ENCODE data around the gene MYH7. TPM values are rescaled to one million over a fixed set of nuclear protein-coding genes. Genes with fewer than 3 reads are reported as not detected.

MYH7 gene
- total RNA-seq, 1 donor from 2014 or later: not detected

DNA sequence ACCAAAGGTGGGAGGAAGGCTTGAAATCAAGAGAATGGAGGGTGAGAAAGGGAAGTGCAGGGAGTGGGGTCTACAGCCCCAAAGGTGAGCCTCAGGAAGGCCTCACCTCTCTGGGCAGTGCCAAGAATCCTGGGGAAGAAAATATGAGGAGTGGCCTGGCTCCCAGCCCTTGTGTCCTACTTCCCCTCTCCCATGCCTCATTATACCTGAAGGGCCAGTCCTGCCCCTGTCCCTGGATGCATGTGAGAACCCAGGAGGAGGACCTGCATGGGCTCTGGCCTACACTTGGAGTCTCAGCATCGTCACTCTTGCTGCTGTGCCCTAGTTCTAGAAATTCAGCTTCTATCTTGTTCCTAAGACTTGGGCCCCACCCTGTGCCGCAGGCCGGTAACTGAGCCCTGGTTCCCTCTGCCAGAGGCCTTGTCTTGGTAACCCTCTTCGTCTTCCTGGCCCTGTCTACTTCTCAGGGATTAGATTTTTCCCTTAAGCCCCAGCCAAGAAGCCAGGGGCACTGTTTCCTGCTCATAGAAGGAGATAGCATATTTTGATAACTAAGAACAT lies 10.9 kb upstream of the MYH7 start:
- Mint-ChIP-seq H3K27me3 (ENCODE audit: low read depth, unreplicated experiment) (peaks cover 32% of the 10 kb centered on the region), H3K27ac (ENCODE audit: unreplicated experiment) (peak overlapping the region; percentile 67), H3K4me1 (ENCODE audit: low read depth, unreplicated experiment) (no peaks in the 10 kb centered on the region), H3K9me3 (ENCODE audit: unreplicated experiment) (no peaks in the 10 kb centered on the region), H3K36me3 (ENCODE audit: low read depth, unreplicated experiment) (peaks cover 2% of the 10 kb centered on the region), H3K4me3 (ENCODE audit: unreplicated experiment) (no peak overlapping the region)
- H2AFZ ChIP-seq (ENCODE audit: low read depth, low read length): no peak overlapping the region
- H3K9me3 ChIP-seq (ENCODE audit: insufficient read depth, low read depth, low read length): no peaks in the 10 kb centered on the region
- no peak for DNase-seq (ENCODE audit: low read depth)
- no peak overlapping the region for H3K4me2 ChIP-seq (ENCODE audit: low read length)
- H3K9ac ChIP-seq (ENCODE audit: low read length): no peak overlapping the region
- TF ChIP-seq CTCF (IDR thresholded peaks at IDR 0.05; ENCODE audit: insufficient read depth, low read depth, low read length): no peak
- TF ChIP-seq EZH2 (IDR thresholded peaks at IDR 0.05; ENCODE audit: insufficient read depth, low read length): no peak
- FAIRE-seq: no peak
- no peak overlapping the region for H3K4me3 ChIP-seq (ENCODE audit: insufficient read depth, low read depth, low read length)
- no peaks in the 10 kb centered on the region for H3K79me2 ChIP-seq (ENCODE audit: insufficient read depth, low read length)
- H3K36me3 ChIP-seq (ENCODE audit: insufficient read depth, low read length): no peaks in the 10 kb centered on the region
- no peaks in the 10 kb centered on the region for H3K4me1 ChIP-seq (ENCODE audit: insufficient read depth, low read length)
- no peaks in the 10 kb centered on the region for H3K27me3 ChIP-seq (ENCODE audit: insufficient read depth, low read length)
- no peak overlapping the region for H3K27ac ChIP-seq (ENCODE audit: low read depth, low read length)
- H4K20me1 ChIP-seq (ENCODE audit: insufficient read depth, low read length): no peaks in the 10 kb centered on the region

DNA sequence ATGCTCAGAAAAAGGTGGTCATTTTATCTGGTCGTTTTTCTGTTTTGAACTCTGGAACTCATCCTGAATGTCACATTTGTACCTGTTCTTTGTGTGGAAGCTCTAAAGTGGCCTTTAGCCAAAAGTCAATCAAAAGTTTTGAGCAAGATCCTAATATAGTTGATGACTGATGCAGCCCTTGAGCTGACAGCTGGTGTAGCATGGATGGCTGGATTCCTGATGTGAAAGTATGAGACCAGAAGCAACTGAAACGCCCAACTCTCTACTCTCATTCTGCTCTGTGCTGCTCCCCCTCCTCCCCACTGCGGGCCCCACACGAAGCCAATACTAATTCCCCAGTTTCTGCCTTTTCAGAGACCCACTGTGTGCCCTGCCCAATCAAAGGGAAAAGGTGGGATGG lies 10.3 kb upstream of the MYH7 start:
- peaks cover 32% of the 10 kb centered on the region for H3K27me3 Mint-ChIP-seq (ENCODE audit: low read depth, unreplicated experiment)
- no peak for FAIRE-seq
- H3K9ac ChIP-seq (ENCODE audit: low read length): no peak overlapping the region

More for the DNA sequence above, 10.3 kb upstream of the MYH7 start:
- Mint-ChIP-seq H3K4me1 (ENCODE audit: low read depth, unreplicated experiment) (peaks cover 3% of the 10 kb centered on the region), H3K36me3 (ENCODE audit: low read depth, unreplicated experiment) (peaks cover 2% of the 10 kb centered on the region), H3K4me3 (ENCODE audit: unreplicated experiment) (no peak overlapping the region), H3K9me3 (ENCODE audit: unreplicated experiment) (no peaks in the 10 kb centered on the region), H3K27ac (ENCODE audit: unreplicated experiment) (no peak overlapping the region)
- Histone ChIP-seq H3K4me3 (ENCODE audit: insufficient read depth, low read depth, low read length) (no peak overlapping the region), H3K27me3 (ENCODE audit: insufficient read depth, low read length) (no peaks in the 10 kb centered on the region), H3K79me2 (ENCODE audit: insufficient read depth, low read length) (no peaks in the 10 kb centered on the region), H3K4me2 (ENCODE audit: low read length) (no peak overlapping the region), H3K36me3 (ENCODE audit: insufficient read depth, low read length) (no peaks in the 10 kb centered on the region), H4K20me1 (ENCODE audit: insufficient read depth, low read length) (no peaks in the 10 kb centered on the region), H3K9me3 (ENCODE audit: insufficient read depth, low read depth, low read length) (no peaks in the 10 kb centered on the region), H2AFZ (ENCODE audit: low read depth, low read length) (no peak overlapping the region), H3K27ac (ENCODE audit: low read depth, low read length) (no peak overlapping the region), H3K4me1 (ENCODE audit: insufficient read depth, low read length) (no peaks in the 10 kb centered on the region)
- TF ChIP-seq CTCF (IDR thresholded peaks at IDR 0.05; ENCODE audit: insufficient read depth, low read depth, low read length): no peak
- no peak for TF ChIP-seq EZH2 (IDR thresholded peaks at IDR 0.05; ENCODE audit: insufficient read depth, low read length)
- DNase-seq (ENCODE audit: low read depth): no peak

Data from astrocyte (in vitro differentiated cells and primary cell).